Uterus (tissue), 2 donors: ENCODE measurements around the gene KCNK6.

Experiments used
- POLR2A ChIP-seq, 2 donors: fragments of 450-650 bp; IDR thresholded peaks; one replicate each; pipeline ENCODE4 v1.6.1; 2016; ENCODE audit warnings: antibody characterized with exemption in 2 of 2, mild to moderate bottlenecking in 1 of 2, moderate library complexity in 1 of 2
- TF ChIP-seq, protein P1 (sequence below), 4 experiments: fragments of 200-600 bp in 2 of 4; fragments of 450-650 bp in 2 of 4; sonication (generic) in 2 of 4; IDR thresholded peaks; one replicate each; pipeline ENCODE4 v1.5.1; 2016 to 2019; ENCODE audit warnings: antibody characterized with exemption in 4 of 4, mild to moderate bottlenecking in 2 of 4, moderate library complexity in 1 of 4

GRCh38 chr19:38352611-38353010 is 33.0 kb downstream of the KCNK6 start:
- TF ChIP-seq, protein P1, sequence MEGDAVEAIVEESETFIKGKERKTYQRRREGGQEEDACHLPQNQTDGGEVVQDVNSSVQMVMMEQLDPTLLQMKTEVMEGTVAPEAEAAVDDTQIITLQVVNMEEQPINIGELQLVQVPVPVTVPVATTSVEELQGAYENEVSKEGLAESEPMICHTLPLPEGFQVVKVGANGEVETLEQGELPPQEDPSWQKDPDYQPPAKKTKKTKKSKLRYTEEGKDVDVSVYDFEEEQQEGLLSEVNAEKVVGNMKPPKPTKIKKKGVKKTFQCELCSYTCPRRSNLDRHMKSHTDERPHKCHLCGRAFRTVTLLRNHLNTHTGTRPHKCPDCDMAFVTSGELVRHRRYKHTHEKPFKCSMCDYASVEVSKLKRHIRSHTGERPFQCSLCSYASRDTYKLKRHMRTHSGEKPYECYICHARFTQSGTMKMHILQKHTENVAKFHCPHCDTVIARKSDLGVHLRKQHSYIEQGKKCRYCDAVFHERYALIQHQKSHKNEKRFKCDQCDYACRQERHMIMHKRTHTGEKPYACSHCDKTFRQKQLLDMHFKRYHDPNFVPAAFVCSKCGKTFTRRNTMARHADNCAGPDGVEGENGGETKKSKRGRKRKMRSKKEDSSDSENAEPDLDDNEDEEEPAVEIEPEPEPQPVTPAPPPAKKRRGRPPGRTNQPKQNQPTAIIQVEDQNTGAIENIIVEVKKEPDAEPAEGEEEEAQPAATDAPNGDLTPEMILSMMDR (IDR thresholded peaks at IDR 0.05), result no peak
- no peak for TF ChIP-seq POLR2A (IDR thresholded peaks at IDR 0.05)
